ENCODE results near the gene TMEM163.
A peak's percentile ranks its signal among the peaks of the same experiment; 100 is the strongest.
"Not testable (repeated sequence)": the region's sequence is repeated elsewhere in the genome, so short reads cannot be mapped to it uniquely, and the experiment has no call there.

TMEM163 gene

GRCh38 chr2:134576478-134576877 lies 142.3 kb downstream of the TMEM163 start:
- DNase-seq (ENCODE audit: low spot score) = no peak

- DNase-seq (ENCODE audit: low spot score) = no peak
These were observed 142.9 kb downstream of the TMEM163 start for GRCh38 chr2:134575888-134576287.

GRCh38 chr2:134574611-134575330 lies 144.0 kb downstream of the TMEM163 start:
- DNase-seq (ENCODE audit: low spot score) = no peak

- no peak for DNase-seq (ENCODE audit: low spot score)
These were observed 145.1 kb downstream of the TMEM163 start for GRCh38 chr2:134573724-134574123.

GRCh38 chr2:134573085-134573370 lies 145.8 kb downstream of the TMEM163 start:
- DNase-seq (ENCODE audit: low spot score) = no peak

GRCh38 chr2:134572314-134573084 lies 146.3 kb downstream of the TMEM163 start:
- DNase-seq (ENCODE audit: low spot score) = no peak

GRCh38 chr2:134570676-134571075 lies 148.1 kb downstream of the TMEM163 start:
- no peak for DNase-seq (ENCODE audit: low spot score)

- DNase-seq (ENCODE audit: low spot score) = no peak
These were observed 150.4 kb downstream of the TMEM163 start for GRCh38 chr2:134568413-134568812.

- DNase-seq (ENCODE audit: low spot score) = no peak
These were observed 151.1 kb downstream of the TMEM163 start for GRCh38 chr2:134567666-134568065.

- not testable (repeated sequence) for DNase-seq (ENCODE audit: low spot score)
These were observed 153.8 kb downstream of the TMEM163 start for GRCh38 chr2:134564955-134565354.

- DNase-seq (ENCODE audit: low spot score) = no peak
These were observed 154.3 kb downstream of the TMEM163 start for GRCh38 chr2:134564549-134564948.

GRCh38 chr2:134558208-134558830 lies 160.5 kb downstream of the TMEM163 start:
- DNase-seq (ENCODE audit: low spot score) = no peak

GRCh38 chr2:134555411-134555810 lies 163.4 kb downstream of the TMEM163 start:
- no peak for DNase-seq (ENCODE audit: low spot score)

GRCh38 chr2:134553657-134554056 lies 165.1 kb downstream of the TMEM163 start:
- no peak for DNase-seq (ENCODE audit: low spot score)

- DNase-seq (ENCODE audit: low spot score) = no peak
These were observed 168.1 kb downstream of the TMEM163 start for GRCh38 chr2:134550566-134551164.

- no peak for DNase-seq (ENCODE audit: low spot score)
These were observed 169.7 kb downstream of the TMEM163 start for GRCh38 chr2:134549104-134549503.

- DNase-seq (ENCODE audit: low spot score) = no peak
These were observed 177.8 kb downstream of the TMEM163 start for GRCh38 chr2:134540990-134541389.

GRCh38 chr2:134539981-134540380 lies 178.8 kb downstream of the TMEM163 start:
- no peak for DNase-seq (ENCODE audit: low spot score)

GRCh38 chr2:134537702-134538101 lies 181.1 kb downstream of the TMEM163 start:
- no peak for DNase-seq (ENCODE audit: low spot score)

GRCh38 chr2:134537121-134537520 lies 181.7 kb downstream of the TMEM163 start:
- no peak for DNase-seq (ENCODE audit: low spot score)

- no peak for DNase-seq (ENCODE audit: low spot score)
These were observed 182.5 kb downstream of the TMEM163 start for GRCh38 chr2:134536296-134536695.

- DNase-seq (ENCODE audit: low spot score) = no peak
These were observed 186.3 kb downstream of the TMEM163 start for GRCh38 chr2:134532537-134532936.

- DNase-seq (ENCODE audit: low spot score) = peak; percentile 31
These were observed 191.4 kb downstream of the TMEM163 start for GRCh38 chr2:134527381-134527780.
